GM15510 (cell line): ENCODE data around the gene NAA50.

Source experiments
- POLR2A ChIP-seq: IDR thresholded peaks from 3 replicates; pipeline ENCODE4 v1.6.1; 2011; ENCODE audit warnings: borderline replicate concordance; ENCODE audit not compliant: insufficient read length; ENCODE audit errors: extremely low read depth

Gene NAA50

DNA sequence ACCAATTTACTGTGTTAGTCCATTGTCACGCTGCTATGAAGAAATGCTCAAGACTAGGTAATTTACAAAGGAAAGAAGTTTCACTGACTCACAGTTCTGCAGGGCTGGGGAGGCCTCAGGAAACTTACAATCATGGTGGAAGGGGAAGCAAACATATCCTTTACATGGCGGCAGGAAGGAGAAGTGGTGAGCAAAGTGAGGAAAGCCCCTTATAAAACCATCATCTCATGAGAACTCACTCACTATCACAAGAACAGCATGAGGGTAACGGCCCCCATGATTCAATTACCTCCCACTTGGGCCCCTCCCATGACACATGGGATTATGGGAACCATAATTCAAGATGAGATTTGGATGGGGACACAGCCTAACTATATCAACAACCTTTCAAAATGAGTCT is 69.8 kb downstream of the NAA50 start:
- no peak for TF ChIP-seq POLR2A

DNA sequence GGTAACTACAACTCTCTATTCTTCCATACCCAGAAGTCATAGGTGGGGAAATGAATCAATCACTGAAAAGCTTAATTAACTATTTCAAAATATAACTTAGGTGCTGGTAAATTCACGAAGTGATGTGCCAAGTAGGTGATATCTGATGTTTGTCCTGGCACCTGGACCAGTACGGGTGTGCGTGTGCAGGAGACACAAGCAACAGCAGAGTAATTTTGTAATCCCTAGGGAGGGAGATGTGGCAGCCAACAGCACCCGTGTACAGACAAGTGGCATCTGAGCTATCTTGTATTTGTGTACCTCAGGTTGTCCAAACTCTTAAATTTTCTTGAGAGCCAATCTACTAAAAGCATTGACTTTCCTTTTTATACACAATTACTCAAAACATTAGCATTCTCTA is 72.5 kb downstream of the NAA50 start:
- no peak for TF ChIP-seq POLR2A

- no peak for TF ChIP-seq POLR2A
Observed at GRCh38 chr3:113668015-113668414, 78.0 kb downstream of the NAA50 start.
